ENCODE results near the gene TXNIP. TPM values are rescaled to one million over a fixed set of nuclear protein-coding genes. Genes with fewer than 3 reads are reported as not detected.

Gene TXNIP
- total and polyA plus RNA-seq, 12 donors: 202 to 2,069 (median 743) TPM

DNA sequence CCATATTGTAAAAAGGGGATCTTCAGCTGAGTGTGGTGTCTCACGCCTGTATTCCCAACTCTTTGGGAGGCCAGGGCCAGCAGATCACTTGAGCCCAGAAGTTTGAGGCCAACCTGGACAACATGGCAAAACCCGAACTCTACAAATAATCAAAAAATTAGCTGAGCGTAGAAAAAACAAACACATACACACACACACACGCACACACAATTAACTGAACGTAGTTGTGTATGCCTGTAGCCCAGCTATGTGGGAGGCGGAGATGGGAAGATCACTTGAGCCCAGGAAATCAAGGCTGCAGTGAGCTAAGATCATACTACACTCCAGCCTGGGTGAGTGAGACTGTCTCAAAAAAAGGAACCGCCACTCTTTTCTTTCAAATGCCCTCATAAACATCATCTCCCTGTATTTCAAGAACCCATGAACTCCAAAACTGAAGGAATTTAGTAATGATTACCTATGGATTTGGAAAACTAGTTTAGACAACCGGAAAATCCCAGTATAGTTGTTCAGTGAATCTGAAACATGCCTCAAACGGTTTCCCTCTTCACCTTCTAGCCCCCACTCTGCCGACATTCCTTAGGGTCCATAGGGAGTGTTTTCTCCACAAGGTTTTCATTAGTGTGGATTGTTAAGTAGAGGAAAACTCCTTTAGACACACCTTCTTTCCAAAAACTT lies 4.5 kb downstream of the TXNIP start:
- peak in 5 of 7 donors; percentile 49 to 71 (median 53) for DNase-seq
- intact Hi-C loops (cut with DNase I): no loop called here
- 43 to 60% (median 58%) methylated on average over 10 of the region's 10 CpGs for WGBS, 4 donors

GRCh38 chr1:145990249-145990855 lies 6.0 kb downstream of the TXNIP start:
- Histone ChIP-seq H3K4me1 (replicated peaks in 1 of 2) (peaks cover 28 to 43% of the 10 kb centered on the region in 2 donors), H3K36me3 (replicated peaks in 1 of 2) (peaks cover 0 to 31% of the 10 kb centered on the region in 2 donors), H3K27me3 (no peaks in the 10 kb centered on the region), H3K4me3 (peak overlapping the region in 1 of 4 donors; percentile 80), H3K9me3 (replicated peaks in 1 of 3) (no peaks in the 10 kb centered on the region), H3K27ac (peak overlapping the region; percentile 42 to 94 (median 83))
- peak in 5 of 7 donors; percentile 31 to 75 (median 63) for DNase-seq
- intact Hi-C loops (cut with DNase I): no loop called here
- peak in 1 of 6 experiments; percentile 14 for TF ChIP-seq CTCF (IDR thresholded peaks at IDR 0.05)
- peak; percentile 16 to 62 for TF ChIP-seq POLR2A (IDR thresholded peaks at IDR 0.05)
- 64 to 75% (median 68%) methylated on average over 7 of the region's 7 CpGs for WGBS, 4 donors

More for the DNA sequence above, 4.5 kb downstream of the TXNIP start:
- H3K4me3 ChIP-seq: peak overlapping the region in 2 of 4 donors; percentile 80 to 92
- TF ChIP-seq CTCF (IDR thresholded peaks at IDR 0.05): no peak
- peak; percentile 42 to 77 for TF ChIP-seq POLR2A (IDR thresholded peaks at IDR 0.05)
- H3K36me3 ChIP-seq (replicated peaks in 1 of 2): peaks cover 0 to 36% of the 10 kb centered on the region in 2 donors
- H3K27ac ChIP-seq: peak overlapping the region; percentile 33 to 94 (median 91)
- H3K9me3 ChIP-seq (replicated peaks in 1 of 3): no peaks in the 10 kb centered on the region
- no peaks in the 10 kb centered on the region for H3K27me3 ChIP-seq
- H3K4me1 ChIP-seq (replicated peaks in 1 of 2): peaks cover 16 to 28% of the 10 kb centered on the region in 2 donors

GRCh38 chr1:145988773-145989172 lies 7.6 kb downstream of the TXNIP start:
- H3K4me3 ChIP-seq: no peak overlapping the region
- 61 to 70% (median 66%) methylated on average over 5 of the region's 5 CpGs for WGBS, 4 donors
- H3K27me3 ChIP-seq: no peaks in the 10 kb centered on the region
- peak overlapping the region in 2 of 5 donors; percentile 47 to 96 for H3K27ac ChIP-seq
- TF ChIP-seq CTCF (IDR thresholded peaks at IDR 0.05) (no peak), POLR2A (IDR thresholded peaks at IDR 0.05) (peak in 1 of 2 donors; percentile 7)
- DNase-seq: peak in 3 of 7 donors; percentile 13 to 48 (median 13)
- peaks cover 34 to 59% of the 10 kb centered on the region in 2 donors for H3K4me1 ChIP-seq (replicated peaks in 1 of 2)
- H3K36me3 ChIP-seq (replicated peaks in 1 of 2): peaks cover 0 to 15% of the 10 kb centered on the region in 2 donors
- intact Hi-C loops (cut with DNase I): no loop called here
- H3K9me3 ChIP-seq (replicated peaks in 1 of 3): no peaks in the 10 kb centered on the region

GRCh38 chr1:145987926-145988325 lies 8.5 kb downstream of the TXNIP start:
- peak overlapping the region in 3 of 5 donors; percentile 40 to 96 (median 54) for H3K27ac ChIP-seq
- WGBS, 4 donors: 88 to 100% (median 96%) methylated on average over 1 of the region's 1 CpG
- DNase-seq: peak in 2 of 7 donors; percentile 16 to 35
- intact Hi-C loops (cut with DNase I): no loop called here
- H3K4me1 ChIP-seq (replicated peaks in 1 of 2): peaks cover 33 to 61% of the 10 kb centered on the region in 2 donors
- no peaks in the 10 kb centered on the region for H3K9me3 ChIP-seq (replicated peaks in 1 of 3)
- TF ChIP-seq CTCF (IDR thresholded peaks at IDR 0.05): no peak
- no peak for TF ChIP-seq POLR2A (IDR thresholded peaks at IDR 0.05)
- no peak overlapping the region for H3K4me3 ChIP-seq
- peaks cover 0 to 6% of the 10 kb centered on the region in 2 donors for H3K36me3 ChIP-seq (replicated peaks in 1 of 2)
- no peaks in the 10 kb centered on the region for H3K27me3 ChIP-seq
